ENCODE measurements around the gene MX1. TPM values are rescaled to one million over a fixed set of nuclear protein-coding genes. Genes with fewer than 3 reads are reported as not detected.

MX1 gene
- polyA plus RNA-seq, 3 donors, result 42.7 to 73.3 (median 60.5) TPM

GRCh38 chr21:41483415-41483814 lies 57.4 kb downstream of the MX1 start:
- Histone ChIP-seq H3K79me2 (ENCODE audit: insufficient read depth, low read length) (no peaks in the 10 kb centered on the region), H3K9ac (ENCODE audit: insufficient read depth, low read length, poor library complexity, severe bottlenecking) (no peak overlapping the region), H3K4me2 (replicated peaks; ENCODE audit: extremely low read depth, low read length, poor library complexity, severe bottlenecking) (no peak overlapping the region), H4K20me1 (ENCODE audit: insufficient read depth, low read length) (no peaks in the 10 kb centered on the region), H3K27ac (ENCODE audit: low read depth in 1 of 2, low read length in 2 of 2) (no peak overlapping the region), H3K4me3 (replicated peaks in 1 of 3; ENCODE audit: low read depth in 2 of 3, low read length in 3 of 3) (no peak overlapping the region), H3K27me3 (ENCODE audit: control insufficient read depth in 2 of 2, insufficient read depth in 2 of 2, low read length in 2 of 2) (no peaks in the 10 kb centered on the region), H3K9me3 (replicated peaks in 1 of 2; ENCODE audit: control insufficient read depth in 1 of 2, insufficient read depth in 1 of 2, low read length in 2 of 2) (no peaks in the 10 kb centered on the region), H3K4me1 (ENCODE audit: control insufficient read depth in 1 of 2, insufficient read depth in 2 of 2, low read length in 2 of 2) (no peaks in the 10 kb centered on the region), H2AFZ (ENCODE audit: insufficient read depth, low read depth, low read length, poor library complexity, severe bottlenecking) (no peak overlapping the region), H3K36me3 (replicated peaks in 1 of 2; ENCODE audit: control insufficient read depth in 1 of 2, insufficient read depth in 2 of 2, low read length in 2 of 2) (no peaks in the 10 kb centered on the region)
- TF ChIP-seq CTCF (IDR thresholded peaks at IDR 0.05), result no peak
- intact Hi-C loops (cut with micrococcal nuclease), result no loop called here
- Mint-ChIP-seq H3K4me3 (no peak overlapping the region), H3K27me3 (ENCODE audit: low read depth in 3 of 3) (peaks cover 6 to 10% (median 10%) of the 10 kb centered on the region in 3 donors), H3K36me3 (no peaks in the 10 kb centered on the region), H3K4me1 (no peaks in the 10 kb centered on the region), H3K27ac (no peak overlapping the region), H3K9me3 (no peaks in the 10 kb centered on the region)
- no peak for DNase-seq
- no CpG with 5 or more reads among the region's 12 CpGs for WGBS (ENCODE audit: insufficient coverage)

DNA sequence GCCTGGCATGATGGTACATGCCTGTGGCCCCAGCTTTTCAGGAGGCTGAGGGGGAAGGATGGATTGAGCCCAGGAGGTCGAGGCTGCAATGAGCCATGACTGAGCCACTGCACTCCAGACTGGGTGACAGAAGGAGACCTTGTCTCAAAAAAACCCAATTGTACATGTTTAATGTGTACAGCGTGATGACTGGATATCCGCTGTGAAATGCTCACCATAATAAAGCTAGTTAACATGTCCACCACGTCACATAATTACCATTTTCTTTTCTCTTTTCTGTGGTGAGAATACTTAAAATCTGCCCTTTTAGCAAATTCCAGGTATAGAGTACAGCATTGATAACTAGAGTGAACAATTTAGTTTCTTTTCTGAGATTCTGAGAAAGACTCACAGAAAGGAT lies 57.9 kb downstream of the MX1 start:
- Histone ChIP-seq H2AFZ (ENCODE audit: insufficient read depth, low read depth, low read length, poor library complexity, severe bottlenecking) (no peak overlapping the region), H3K79me2 (ENCODE audit: insufficient read depth, low read length) (no peaks in the 10 kb centered on the region), H3K36me3 (replicated peaks in 1 of 2; ENCODE audit: control insufficient read depth in 1 of 2, insufficient read depth in 2 of 2, low read length in 2 of 2) (no peaks in the 10 kb centered on the region), H3K27me3 (ENCODE audit: control insufficient read depth in 2 of 2, insufficient read depth in 2 of 2, low read length in 2 of 2) (no peaks in the 10 kb centered on the region), H3K9me3 (replicated peaks in 1 of 2; ENCODE audit: control insufficient read depth in 1 of 2, insufficient read depth in 1 of 2, low read length in 2 of 2) (no peaks in the 10 kb centered on the region), H4K20me1 (ENCODE audit: insufficient read depth, low read length) (no peaks in the 10 kb centered on the region), H3K4me1 (ENCODE audit: control insufficient read depth in 1 of 2, insufficient read depth in 2 of 2, low read length in 2 of 2) (no peaks in the 10 kb centered on the region), H3K4me3 (replicated peaks in 1 of 3; ENCODE audit: low read depth in 2 of 3, low read length in 3 of 3) (no peak overlapping the region), H3K4me2 (replicated peaks; ENCODE audit: extremely low read depth, low read length, poor library complexity, severe bottlenecking) (no peak overlapping the region), H3K9ac (ENCODE audit: insufficient read depth, low read length, poor library complexity, severe bottlenecking) (no peak overlapping the region), H3K27ac (ENCODE audit: low read depth in 1 of 2, low read length in 2 of 2) (no peak overlapping the region)
- no peak for DNase-seq
- peaks cover 6 to 10% (median 8%) of the 10 kb centered on the region in 3 donors for H3K27me3 Mint-ChIP-seq (ENCODE audit: low read depth in 3 of 3)
- no peaks in the 10 kb centered on the region for H3K36me3 Mint-ChIP-seq
- intact Hi-C loops (cut with micrococcal nuclease), result no loop called here
- H3K4me1 Mint-ChIP-seq, result no peaks in the 10 kb centered on the region
- no peak overlapping the region for H3K27ac Mint-ChIP-seq
- WGBS (ENCODE audit: insufficient coverage), result no CpG with 5 or more reads among the region's 4 CpGs
- no peak for TF ChIP-seq CTCF (IDR thresholded peaks at IDR 0.05)
- H3K4me3 Mint-ChIP-seq, result no peak overlapping the region
- H3K9me3 Mint-ChIP-seq, result no peaks in the 10 kb centered on the region
